Ovary (tissue), 9 donors: ENCODE data around the gene MYH11. TPM values are rescaled to one million over a fixed set of nuclear protein-coding genes. Genes with fewer than 3 reads are reported as not detected.
"Not testable (repeated sequence)": the region's sequence is repeated elsewhere in the genome, so short reads cannot be mapped to it uniquely, and the experiment has no call there.

Experiments
- DNase-seq, 5 donors: peaks; one replicate each; pipeline ENCODE4 v3.0.0-alpha.2; 2019 to 2020
- H3K27ac ChIP-seq, 2 donors: fragments of 200-600 bp; one replicate each; pipeline versions ENCODE4 v1.5.1 to v1.8.0; 2019 to 2022
- H3K27me3 ChIP-seq: fragments of 200-600 bp; one replicate; pipeline ENCODE4 v1.8.0; 2022
- H3K36me3 ChIP-seq: fragments of 200-600 bp; sonication (generic); one replicate; pipeline ENCODE4 v1.5.1; 2019
- H3K4me1 ChIP-seq: one replicate; pipeline ENCODE4 v1.8.1; 2013; ENCODE audit warnings: mild to moderate bottlenecking, moderate library complexity; ENCODE audit not compliant: insufficient read depth
- H3K4me3 ChIP-seq: fragments of 200-600 bp; sonication (generic); one replicate; pipeline ENCODE4 v1.5.1; 2017
- H3K9me3 ChIP-seq, 2 donors: fragments of 200-600 bp in 1 of 2; sonication (generic) in 1 of 2; one replicate each; pipeline versions ENCODE4 v1.5.1 to v1.8.1; 2013 to 2019; ENCODE audit warnings: mild to moderate bottlenecking in 1 of 2, moderate library complexity in 1 of 2
- EP300 ChIP-seq: sonication (generic); formaldehyde crosslinking; IDR thresholded peaks from one replicate; pipeline ENCODE4 v1.6.1; 2017; ENCODE audit warnings: antibody characterized with exemption
- POLR2A ChIP-seq: fragments of 450-650 bp; IDR thresholded peaks from one replicate; pipeline ENCODE4 v1.6.1; 2017; ENCODE audit warnings: antibody characterized with exemption, mild to moderate bottlenecking, moderate library complexity
- WGBS, 3 donors: extraction: QIAGEN DNeasy Blood & Tissue Kit in 1 of 3; methylation state at CpG; one replicate each; pipeline versions ENCODE4 v1.1.5 to v1.1.7; 2013 to 2017; 5-methylcytosine and 5-hydroxymethylcytosine counted together
- intact Hi-C, 4 donors: fragments of 100-400 bp; cut with DNase I; formaldehyde crosslinking; loops; one replicate each; pipeline versions ENCODE4 v1.11.0 to v1.15.1; 2022 to 2023
- polyA plus RNA-seq, 2 donors: library from polyadenylated mRNA; stranded (reverse); fragments of 200-250 nt in 1 of 2; fragments of 350-450 nt in 1 of 2; fragmentation: Illumina TruSeq in 1 of 2; extraction: RNeasy Lipid Tissue Mini Kit (QIAGEN cat#74804) in 1 of 2; gene quantifications; one replicate each; pipeline ENCODE4 v1.2.3, GENCODE V29; 2013 to 2014
- total RNA-seq, 7 donors: library from RNA; depleted of rRNA in 2 of 7; stranded (reverse); fragments of >200 nt in 2 of 7; fragmentation: NEBNext Ultra II Directional in 3 of 7; extraction: Animal tissue kit (Norgen Biotek cat#: 25700) in 3 of 7; gene quantifications; one replicate each; pipeline versions ENCODE4 v1.1.0 to v1.2.4, GENCODE V29; 2016 to 2023
- TF ChIP-seq, protein P1 (sequence below), 3 donors: fragments of 450-650 bp in 2 of 3; fragments of 200-600 bp in 1 of 3; IDR thresholded peaks; one replicate each; pipeline versions ENCODE4 v1.5.1 to v1.8.0; 2016 to 2022; ENCODE audit warnings: antibody characterized with exemption in 3 of 3, mild to moderate bottlenecking in 1 of 3
- donor health status: DM: no; HTN: no; CAD: no; lungs with moderate emphysema.
- donor health status: DM: no; HTN: no; CAD: no.
- donor health status: Bipolar disorder and iron deficiency.
- donor health status: DM: yes; HTN: yes; CAD: no.
- donor health status: DM: no; HTN: no; CAD: no.
- donor health status: DM: yes; HTN: yes; CAD: no.

MYH11 gene
- total and polyA plus RNA-seq, 9 donors = 50.9 to 2,765 (median 263) TPM

DNA sequence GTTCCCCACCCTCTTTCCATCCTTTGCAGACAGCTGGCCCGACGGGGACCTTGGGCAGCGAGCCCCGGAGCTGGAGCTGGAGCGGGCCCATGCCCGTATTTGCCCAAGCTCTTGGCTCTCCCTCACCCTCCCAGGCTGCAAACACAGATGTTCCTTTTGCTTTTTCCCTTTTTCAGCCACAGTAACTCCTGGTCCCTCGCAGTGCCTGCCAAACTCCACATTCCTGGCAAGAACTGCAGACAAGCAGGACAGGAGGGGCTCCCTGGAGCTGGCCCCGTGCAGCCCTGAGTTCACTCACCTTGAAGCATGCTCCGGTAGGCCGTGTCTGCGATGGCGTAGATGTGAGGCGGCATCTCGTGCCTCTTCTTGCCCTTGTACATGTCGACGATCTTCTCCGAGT lies 33.9 kb downstream of the MYH11 start:
- Histone ChIP-seq H3K4me1 (peaks cover 5% of the 10 kb centered on the region), H3K4me3 (no peak overlapping the region), H3K9me3 (no peaks in the 10 kb centered on the region), H3K27me3 (no peaks in the 10 kb centered on the region), H3K36me3 (no peaks in the 10 kb centered on the region), H3K27ac (peak overlapping the region in 1 of 2 donors; percentile 27)
- WGBS, 3 donors = 20 to 25% (median 21%) methylated on average over 17 of the region's 17 CpGs
- intact Hi-C loops = no loop called here
- TF ChIP-seq, protein P1, sequence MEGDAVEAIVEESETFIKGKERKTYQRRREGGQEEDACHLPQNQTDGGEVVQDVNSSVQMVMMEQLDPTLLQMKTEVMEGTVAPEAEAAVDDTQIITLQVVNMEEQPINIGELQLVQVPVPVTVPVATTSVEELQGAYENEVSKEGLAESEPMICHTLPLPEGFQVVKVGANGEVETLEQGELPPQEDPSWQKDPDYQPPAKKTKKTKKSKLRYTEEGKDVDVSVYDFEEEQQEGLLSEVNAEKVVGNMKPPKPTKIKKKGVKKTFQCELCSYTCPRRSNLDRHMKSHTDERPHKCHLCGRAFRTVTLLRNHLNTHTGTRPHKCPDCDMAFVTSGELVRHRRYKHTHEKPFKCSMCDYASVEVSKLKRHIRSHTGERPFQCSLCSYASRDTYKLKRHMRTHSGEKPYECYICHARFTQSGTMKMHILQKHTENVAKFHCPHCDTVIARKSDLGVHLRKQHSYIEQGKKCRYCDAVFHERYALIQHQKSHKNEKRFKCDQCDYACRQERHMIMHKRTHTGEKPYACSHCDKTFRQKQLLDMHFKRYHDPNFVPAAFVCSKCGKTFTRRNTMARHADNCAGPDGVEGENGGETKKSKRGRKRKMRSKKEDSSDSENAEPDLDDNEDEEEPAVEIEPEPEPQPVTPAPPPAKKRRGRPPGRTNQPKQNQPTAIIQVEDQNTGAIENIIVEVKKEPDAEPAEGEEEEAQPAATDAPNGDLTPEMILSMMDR (IDR thresholded peaks at IDR 0.05) = no peak
- TF ChIP-seq EP300 (no peak), POLR2A (no peak)
- DNase-seq = peak; percentile 31 to 80 (median 65)

DNA sequence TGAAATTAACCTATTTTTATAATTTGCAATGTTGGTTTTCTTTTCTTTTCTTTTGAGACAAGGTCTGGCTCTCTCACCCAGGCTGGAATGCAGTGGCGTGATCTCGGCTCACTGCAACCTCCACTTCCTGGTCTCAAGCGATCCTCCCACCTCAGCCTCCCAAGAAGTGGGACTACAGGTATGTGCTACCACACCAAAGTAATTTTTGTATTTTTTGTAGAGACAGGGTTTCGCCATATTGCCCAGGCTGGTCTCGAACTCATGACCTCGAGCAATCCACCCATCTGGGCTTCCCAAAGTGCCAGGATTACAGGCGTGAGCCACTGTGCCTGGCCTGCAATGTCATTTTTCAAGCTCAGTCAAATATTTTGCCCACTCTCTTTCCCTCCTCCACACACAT lies 36.0 kb downstream of the MYH11 start:
- 88 to 92% (median 91%) methylated on average over 7 of the region's 7 CpGs for WGBS, 3 donors
- H3K4me1 ChIP-seq = peaks cover 5% of the 10 kb centered on the region

DNA sequence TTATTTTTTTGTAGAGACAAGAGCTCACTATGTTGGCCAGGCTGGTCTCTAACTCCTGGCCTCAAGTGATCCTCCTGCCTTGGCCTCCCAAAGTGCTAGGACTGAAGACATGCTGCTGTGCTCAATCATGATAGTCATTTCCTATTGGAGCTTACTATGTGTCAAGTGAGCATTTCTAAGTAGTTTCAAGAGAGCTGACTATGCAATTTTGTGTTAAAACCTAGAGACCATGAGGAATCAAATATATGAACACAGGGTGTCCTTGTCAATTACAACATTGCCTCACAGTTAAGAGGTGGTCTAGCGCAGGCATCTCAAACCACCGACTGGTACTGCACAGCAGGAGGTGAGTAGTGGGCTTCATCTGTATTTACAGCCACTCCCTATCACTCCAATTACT lies 37.8 kb downstream of the MYH11 start:
- intact Hi-C loops = no loop called here
- WGBS, 3 donors = 85 to 98% (median 92%) methylated on average over 2 of the region's 2 CpGs
- H3K4me1 ChIP-seq = peaks cover 5% of the 10 kb centered on the region
- TF ChIP-seq EP300 (no peak), POLR2A (no peak)
- TF ChIP-seq, protein P1 (IDR thresholded peaks at IDR 0.05) = no peak
- no peaks in the 10 kb centered on the region for H3K36me3 ChIP-seq
- no peak for DNase-seq
- no peak overlapping the region for H3K27ac ChIP-seq
- H3K27me3 ChIP-seq = no peaks in the 10 kb centered on the region
- no peaks in the 10 kb centered on the region for H3K9me3 ChIP-seq
- no peak overlapping the region for H3K4me3 ChIP-seq

More for the DNA sequence above, 36.0 kb downstream of the MYH11 start:
- no peak for DNase-seq
- TF ChIP-seq EP300 = no peak
- TF ChIP-seq, protein P1 (IDR thresholded peaks at IDR 0.05) = no peak
- no peak for TF ChIP-seq POLR2A
- Histone ChIP-seq H3K27ac (no peak overlapping the region), H3K9me3 (no peaks in the 10 kb centered on the region), H3K4me3 (no peak overlapping the region), H3K27me3 (no peaks in the 10 kb centered on the region), H3K36me3 (no peaks in the 10 kb centered on the region)
- intact Hi-C loops = no loop called here

DNA sequence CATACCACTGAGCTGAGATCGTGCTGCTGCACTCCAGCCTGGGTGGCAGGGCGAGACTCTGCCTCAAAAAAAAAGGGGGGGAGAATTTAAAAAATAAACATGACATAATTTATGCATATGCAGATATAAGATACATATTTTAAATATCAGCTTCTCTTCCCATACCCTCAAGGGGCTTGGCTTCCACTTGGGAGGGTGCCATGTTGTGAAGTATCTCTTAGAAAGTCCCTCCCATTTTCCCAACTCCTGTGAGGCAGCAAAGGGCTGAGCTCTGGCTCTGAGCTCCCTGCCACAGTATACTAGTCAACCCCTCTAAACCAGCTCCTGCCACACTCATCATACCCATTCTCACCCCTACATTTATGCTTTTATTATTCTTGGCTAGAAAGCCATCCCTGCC lies 39.4 kb downstream of the MYH11 start:
- TF ChIP-seq EP300 (no peak), POLR2A (no peak)
- TF ChIP-seq, protein P1 (IDR thresholded peaks at IDR 0.05) = no peak
- WGBS, 3 donors = 70 to 73% (median 72%) methylated on average over 2 of the region's 2 CpGs
- H3K27me3 ChIP-seq = no peaks in the 10 kb centered on the region
- H3K9me3 ChIP-seq = no peaks in the 10 kb centered on the region
- no peaks in the 10 kb centered on the region for H3K4me1 ChIP-seq
- no peak overlapping the region for H3K27ac ChIP-seq
- H3K4me3 ChIP-seq = no peak overlapping the region
- no peak for DNase-seq
- intact Hi-C loops = no loop called here
- H3K36me3 ChIP-seq = no peaks in the 10 kb centered on the region

DNA sequence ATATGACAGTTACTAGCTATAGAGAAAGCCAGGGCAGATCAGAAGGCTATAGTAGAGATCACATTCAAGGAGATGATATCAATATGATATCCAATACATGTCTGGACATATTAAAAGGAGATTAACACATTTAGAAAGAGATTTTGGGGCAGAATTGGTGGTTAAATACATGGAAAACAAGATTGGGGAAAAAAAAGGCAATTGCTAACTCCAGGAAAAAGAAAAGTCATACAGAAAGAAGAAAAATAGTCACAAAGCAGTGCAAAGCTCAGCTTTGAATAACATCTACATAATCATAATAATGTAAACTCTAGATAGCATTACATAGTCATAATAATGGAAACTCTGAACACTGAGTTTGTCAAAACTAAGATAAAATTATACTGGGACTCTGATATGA lies 40.6 kb downstream of the MYH11 start:
- H3K36me3 ChIP-seq = no peaks in the 10 kb centered on the region
- no peak for TF ChIP-seq POLR2A
- TF ChIP-seq EP300 = no peak
- TF ChIP-seq, protein P1 (IDR thresholded peaks at IDR 0.05) = no peak
- peaks cover 2% of the 10 kb centered on the region for H3K4me1 ChIP-seq
- H3K9me3 ChIP-seq = no peaks in the 10 kb centered on the region
- no peaks in the 10 kb centered on the region for H3K27me3 ChIP-seq
- no peak overlapping the region for H3K27ac ChIP-seq
- DNase-seq = no peak
- H3K4me3 ChIP-seq = no peak overlapping the region
- intact Hi-C loops = no loop called here

DNA sequence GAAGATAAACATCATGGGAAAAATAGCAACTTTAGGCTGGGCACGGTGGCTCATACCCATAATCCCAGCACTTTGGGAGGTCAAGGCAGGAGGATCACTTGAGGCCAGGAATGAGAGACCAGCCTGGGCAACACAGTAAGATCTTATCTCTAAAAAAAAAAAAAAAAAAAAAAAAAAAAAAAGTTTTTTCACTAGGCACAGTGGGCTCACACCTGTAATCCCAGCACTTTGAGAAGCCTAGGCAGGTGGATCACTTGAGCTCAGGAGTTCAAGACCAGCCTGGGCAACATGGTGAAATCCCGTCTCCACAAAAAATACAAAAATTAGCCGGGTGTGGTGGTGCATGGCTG lies 44.5 kb downstream of the MYH11 start:
- H3K4me1 ChIP-seq, DNase-seq, H3K9me3 ChIP-seq, H3K27me3 ChIP-seq, H3K27ac ChIP-seq, H3K4me3 ChIP-seq, intact Hi-C loops, H3K36me3 ChIP-seq: not testable (repeated sequence)
- WGBS, 3 donors = 55 to 59% (median 58%) methylated on average over 3 of the region's 3 CpGs
